22Rv1 (cell line): ENCODE results near the gene DYNLL2.

Source experiments
- CTCF ChIP-seq: fragments of 450-650 bp; IDR thresholded peaks from 2 replicates; pipeline ENCODE4 v1.5.1; 2017; ENCODE audit warnings: mild to moderate bottlenecking
- ZFX ChIP-seq: fragments of 450-650 bp; IDR thresholded peaks from 2 replicates; pipeline ENCODE4 v1.6.1; 2017; ENCODE audit warnings: antibody characterized with exemption, borderline replicate concordance

DNA sequence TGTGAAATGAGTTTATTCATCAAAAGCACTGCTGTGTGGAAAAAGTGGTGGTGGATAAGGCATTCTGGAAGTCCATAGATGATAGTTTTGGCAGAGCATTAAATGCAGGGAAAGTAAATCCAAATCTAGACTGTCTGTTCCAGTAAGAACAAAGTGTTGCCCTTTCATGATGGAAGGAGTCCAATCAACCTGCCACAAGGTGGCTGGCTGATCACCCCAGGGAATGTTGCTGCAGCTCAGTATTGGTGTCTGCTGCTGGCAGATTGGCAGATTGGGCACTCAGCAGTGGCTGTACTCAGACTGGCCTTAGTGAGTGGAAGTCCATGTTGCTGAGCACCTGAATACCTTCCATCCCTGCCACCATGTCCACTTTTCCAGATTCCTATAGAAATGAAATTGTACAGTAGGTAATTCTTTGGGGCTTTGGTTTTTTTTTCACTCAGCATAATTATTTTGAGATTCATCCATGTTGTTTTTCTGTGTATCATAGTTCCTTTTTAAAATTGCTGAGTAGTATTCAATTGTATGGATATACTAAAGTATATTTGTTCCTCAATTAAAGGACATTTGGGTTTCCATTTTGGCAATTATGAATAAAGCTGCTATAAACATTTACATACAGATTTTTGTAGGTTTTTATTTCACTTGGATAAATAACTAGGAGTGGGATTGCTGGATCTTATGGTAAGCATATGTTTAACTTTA, 14.3 kb downstream of the DYNLL2 start:
- TF ChIP-seq CTCF (no peak), ZFX (no peak)
